HEK293T (cell line): ENCODE measurements around the gene PITRM1.

Source experiments
- CTCF ChIA-PET: fragments of 350-600 bp; formaldehyde crosslinking; extraction: SDS; loops from one replicate; lab custom pipeline; 2021; ENCODE audit warnings: antibody characterized with exemption, inconsistent platforms; lab: Yijun Ruan, JAX
- POLR2A ChIA-PET: fragments of 350-600 bp; formaldehyde crosslinking; extraction: SDS; loops from one replicate; lab custom pipeline; 2020; ENCODE audit warnings: antibody characterized with exemption, inconsistent platforms; lab: Yijun Ruan, JAX
- DNase-seq: peaks from one replicate; pipeline ENCODE4 v3.0.0; 2012; ENCODE audit warnings: mixed read lengths; ENCODE audit errors: extremely low spot score
- ARNT ChIP-seq: fragments of 450-650 bp; IDR thresholded peaks from 2 replicates; pipeline ENCODE4 v1.6.1; 2017; ENCODE audit warnings: mild to moderate bottlenecking
- BHLHE40 ChIP-seq: fragments of 450-650 bp; IDR thresholded peaks from 2 replicates; pipeline ENCODE4 v1.6.1; 2016; ENCODE audit warnings: mild to moderate bottlenecking, moderate library complexity, borderline replicate concordance
- CTBP1 ChIP-seq: fragments of 450-650 bp; IDR thresholded peaks from 2 replicates; pipeline ENCODE4 v1.6.1; 2016; ENCODE audit warnings: borderline replicate concordance
- ELF4 ChIP-seq: fragments of 450-650 bp; IDR thresholded peaks from 2 replicates; pipeline ENCODE4 v1.6.1; 2017; ENCODE audit warnings: antibody characterized with exemption
- FOXA1 ChIP-seq: fragments of 450-650 bp; IDR thresholded peaks from 2 replicates; pipeline ENCODE4 v1.6.1; 2016; ENCODE audit warnings: mild to moderate bottlenecking
- FOXK2 ChIP-seq: fragments of 450-650 bp; IDR thresholded peaks from 2 replicates; pipeline ENCODE4 v1.6.1; 2016; ENCODE audit warnings: mild to moderate bottlenecking
- FOXM1 ChIP-seq: fragments of 450-650 bp; IDR thresholded peaks from 2 replicates; pipeline ENCODE4 v1.6.1; 2017; ENCODE audit warnings: mild to moderate bottlenecking, borderline replicate concordance
- HDGF ChIP-seq: fragments of 450-650 bp; IDR thresholded peaks from 2 replicates; pipeline ENCODE4 v1.6.1; 2017; ENCODE audit warnings: antibody characterized with exemption, borderline replicate concordance
- L3MBTL2 ChIP-seq: fragments of 450-650 bp; conservative IDR thresholded peaks from 2 replicates; pipeline ENCODE4 v1.6.1; 2016; ENCODE audit warnings: mild to moderate bottlenecking
- LEF1 ChIP-seq: fragments of 450-650 bp; IDR thresholded peaks from 2 replicates; pipeline ENCODE4 v1.6.1; 2017; ENCODE audit warnings: mild to moderate bottlenecking, borderline replicate concordance
- NFRKB ChIP-seq: fragments of 450-650 bp; IDR thresholded peaks from 2 replicates; pipeline ENCODE4 v1.6.1; 2016; ENCODE audit warnings: mild to moderate bottlenecking, moderate library complexity
- PKNOX1 ChIP-seq: fragments of 450-650 bp; IDR thresholded peaks from 2 replicates; pipeline ENCODE4 v1.6.1; 2016
- SP1 ChIP-seq: fragments of 450-650 bp; IDR thresholded peaks from 2 replicates; pipeline ENCODE4 v1.6.1; 2017
- SUZ12 ChIP-seq: fragments of 450-650 bp; IDR thresholded peaks from 2 replicates; pipeline ENCODE4 v1.6.1; 2016; ENCODE audit warnings: mild to moderate bottlenecking
- TARDBP ChIP-seq: fragments of 450-650 bp; IDR thresholded peaks from 2 replicates; pipeline ENCODE4 v1.6.1; 2016
- ZNF384 ChIP-seq: fragments of 450-650 bp; IDR thresholded peaks from 2 replicates; pipeline ENCODE4 v1.6.1; 2016

PITRM1 gene

GRCh38 chr10:3091921-3092320 lies 80.7 kb downstream of the PITRM1 start:
- CTCF ChIA-PET, result interaction anchor here (0.6 kb wide), 1 partner anchor 299 kb away, joined by 7 read pairs; no protein-coding TSS in a partner anchor
- POLR2A ChIA-PET, result no interaction called here
- DNase-seq, result no peak
- TF ChIP-seq HDGF (no peak), CTBP1 (no peak), PKNOX1 (no peak), L3MBTL2 (no peak), ARNT (no peak), LEF1 (no peak), NFRKB (no peak), FOXK2 (no peak), TARDBP (no peak), FOXM1 (no peak), SP1 (no peak), SUZ12 (no peak), FOXA1 (no peak), ELF4 (no peak), BHLHE40 (no peak), ZNF384 (no peak)

- POLR2A ChIA-PET, result no interaction called here
- no peak for DNase-seq
- TF ChIP-seq ELF4, result no peak
- TF ChIP-seq SP1, result no peak
- no peak for TF ChIP-seq ARNT
- TF ChIP-seq FOXM1, result no peak
- no peak for TF ChIP-seq ZNF384
- TF ChIP-seq FOXK2, result no peak
- TF ChIP-seq BHLHE40, result no peak
- no peak for TF ChIP-seq HDGF
- TF ChIP-seq L3MBTL2, result no peak
- TF ChIP-seq TARDBP, result no peak
- no peak for TF ChIP-seq NFRKB
- TF ChIP-seq SUZ12, result no peak
- TF ChIP-seq FOXA1, result no peak
- no peak for TF ChIP-seq LEF1
- no peak for TF ChIP-seq PKNOX1
- TF ChIP-seq CTBP1, result no peak
- CTCF ChIA-PET, result interaction anchor here (0.6 kb wide), 1 partner anchor 300 kb away, joined by 7 read pairs; no protein-coding TSS in a partner anchor
These were observed 81.4 kb downstream of the PITRM1 start for GRCh38 chr10:3090914-3091787.

GRCh38 chr10:3090388-3090787 lies 82.2 kb downstream of the PITRM1 start:
- POLR2A ChIA-PET, result no interaction called here
- no peak for TF ChIP-seq FOXM1
- TF ChIP-seq ZNF384, result no peak
- no peak for TF ChIP-seq TARDBP
- no peak for TF ChIP-seq CTBP1
- TF ChIP-seq FOXA1, result no peak
- no peak for TF ChIP-seq SP1
- no peak for TF ChIP-seq SUZ12
- no peak for TF ChIP-seq L3MBTL2
- no peak for TF ChIP-seq ARNT
- TF ChIP-seq ELF4, result no peak
- no peak for TF ChIP-seq HDGF
- no peak for TF ChIP-seq BHLHE40
- no peak for TF ChIP-seq NFRKB
- TF ChIP-seq LEF1, result no peak
- TF ChIP-seq FOXK2, result no peak
- CTCF ChIA-PET, result no interaction called here
- no peak for DNase-seq
